Sigmoid colon (tissue), 7 donors: ENCODE results near the gene FLII. TPM values are rescaled to one million over a fixed set of nuclear protein-coding genes. Genes with fewer than 3 reads are reported as not detected.

Experiments
- DNase-seq: peaks from one replicate; pipeline ENCODE4 v3.0.0-alpha.2; 2019
- H3K27ac ChIP-seq, 4 donors: fragments of 200-600 bp; sonication (generic); one replicate each; pipeline ENCODE4 v1.5.1; 2016 to 2019; ENCODE audit warnings: mild to moderate bottlenecking in 1 of 4
- H3K27me3 ChIP-seq, 3 donors: fragments of 200-600 bp; sonication (generic); one replicate each; pipeline ENCODE4 v1.5.1; 2019; ENCODE audit warnings: mild to moderate bottlenecking in 1 of 3
- H3K36me3 ChIP-seq, 4 donors: fragments of 200-600 bp; sonication (generic); one replicate each; pipeline ENCODE4 v1.5.1; 2016 to 2019
- H3K4me1 ChIP-seq, 4 donors: fragments of 200-600 bp; sonication (generic); one replicate each; pipeline ENCODE4 v1.5.1; 2017 to 2019
- H3K4me3 ChIP-seq, 4 donors: fragments of 200-600 bp; sonication (generic); one replicate each; pipeline ENCODE4 v1.5.1; 2017 to 2019; ENCODE audit warnings: mild to moderate bottlenecking in 2 of 4, moderate library complexity in 1 of 4
- H3K9me3 ChIP-seq, 4 donors: fragments of 200-600 bp in 3 of 4; sonication (generic) in 3 of 4; one replicate each; pipeline versions ENCODE4 v1.5.1 to v1.6.1; 2013 to 2019
- EP300 ChIP-seq, 4 donors: sonication (generic); formaldehyde crosslinking; IDR thresholded peaks; one replicate each; pipeline ENCODE4 v1.6.1; 2017; ENCODE audit warnings: antibody characterized with exemption in 4 of 4
- POLR2A ChIP-seq, 2 donors: fragments of 450-650 bp; IDR thresholded peaks; one replicate each; pipeline ENCODE4 v1.6.1; 2016; ENCODE audit warnings: antibody characterized with exemption in 2 of 2, mild to moderate bottlenecking in 2 of 2, moderate library complexity in 2 of 2
- POLR2AphosphoS5 ChIP-seq, 4 donors: sonication (generic); formaldehyde crosslinking; IDR thresholded peaks; one replicate each; pipeline ENCODE4 v1.6.1; 2017; ENCODE audit warnings: antibody characterized with exemption in 4 of 4
- WGBS, 2 donors: extraction: QIAGEN DNeasy Blood & Tissue Kit; methylation state at CpG; one replicate each; pipeline ENCODE4 v1.1.7; 2013; 5-methylcytosine and 5-hydroxymethylcytosine counted together
- intact Hi-C: fragments of 100-400 bp; cut with DNase I; formaldehyde crosslinking; loops from one replicate; pipeline ENCODE4 v1.15.1; 2023
- polyA plus RNA-seq, 3 donors: library from polyadenylated mRNA; stranded (reverse); fragments of 200-250 nt; gene quantifications; one replicate each; pipeline ENCODE4 v1.2.3, GENCODE V29; 2013
- total RNA-seq, 4 donors: library from RNA; depleted of rRNA; stranded (reverse); fragments of >200 nt; gene quantifications; one replicate each; pipeline ENCODE4 v1.1.0, GENCODE V29; 2016
- TF ChIP-seq, protein P1 (sequence below), 4 experiments: fragments of 450-650 bp in 3 of 4; fragments of 200-600 bp in 1 of 4; IDR thresholded peaks; one replicate each; pipeline ENCODE4 v1.5.1; 2016 to 2019; ENCODE audit warnings: antibody characterized with exemption in 4 of 4, mild to moderate bottlenecking in 3 of 4, moderate library complexity in 2 of 4
- donor health status: healthy with polysubstance abuse.
- donor health status: Bipolar disorder and iron deficiency.
- donor health status: healthy.

The FLII gene
- total and polyA plus RNA-seq, 7 donors: 115 to 422 (median 222) TPM

DNA sequence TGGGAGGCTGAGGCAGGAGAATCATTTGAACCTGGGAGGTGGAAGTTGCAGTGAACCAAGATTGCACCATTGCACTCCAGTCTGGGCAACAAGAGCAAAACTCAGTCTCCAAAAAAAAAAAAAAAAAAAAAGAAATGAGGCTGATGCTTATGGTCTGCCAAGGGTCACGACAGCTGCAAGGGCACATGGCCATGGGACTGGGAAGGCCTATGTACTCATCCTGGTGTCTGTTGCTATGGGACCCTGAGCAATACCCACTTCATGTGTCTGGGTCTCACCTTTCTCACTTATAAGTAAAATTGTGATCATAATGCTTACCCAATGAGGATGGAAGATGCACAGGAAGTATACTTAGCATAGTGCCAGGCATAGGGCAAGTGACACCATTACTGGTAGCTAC, 18.5 kb upstream of the FLII start:
- DNase-seq: no peak
- no peaks in the 10 kb centered on the region for H3K4me1 ChIP-seq
- no peak overlapping the region for H3K27ac ChIP-seq
- H3K27me3 ChIP-seq: no peaks in the 10 kb centered on the region
- no peaks in the 10 kb centered on the region for H3K9me3 ChIP-seq
- H3K36me3 ChIP-seq: peaks cover 15 to 84% (median 54%) of the 10 kb centered on the region in 4 donors
- WGBS, 2 donors: 92 to 95% methylated on average over 1 of the region's 1 CpG
- TF ChIP-seq POLR2A (IDR thresholded peaks at IDR 0.05): no peak
- no peak for TF ChIP-seq POLR2AphosphoS5 (IDR thresholded peaks at IDR 0.05)
- TF ChIP-seq, protein P1, sequence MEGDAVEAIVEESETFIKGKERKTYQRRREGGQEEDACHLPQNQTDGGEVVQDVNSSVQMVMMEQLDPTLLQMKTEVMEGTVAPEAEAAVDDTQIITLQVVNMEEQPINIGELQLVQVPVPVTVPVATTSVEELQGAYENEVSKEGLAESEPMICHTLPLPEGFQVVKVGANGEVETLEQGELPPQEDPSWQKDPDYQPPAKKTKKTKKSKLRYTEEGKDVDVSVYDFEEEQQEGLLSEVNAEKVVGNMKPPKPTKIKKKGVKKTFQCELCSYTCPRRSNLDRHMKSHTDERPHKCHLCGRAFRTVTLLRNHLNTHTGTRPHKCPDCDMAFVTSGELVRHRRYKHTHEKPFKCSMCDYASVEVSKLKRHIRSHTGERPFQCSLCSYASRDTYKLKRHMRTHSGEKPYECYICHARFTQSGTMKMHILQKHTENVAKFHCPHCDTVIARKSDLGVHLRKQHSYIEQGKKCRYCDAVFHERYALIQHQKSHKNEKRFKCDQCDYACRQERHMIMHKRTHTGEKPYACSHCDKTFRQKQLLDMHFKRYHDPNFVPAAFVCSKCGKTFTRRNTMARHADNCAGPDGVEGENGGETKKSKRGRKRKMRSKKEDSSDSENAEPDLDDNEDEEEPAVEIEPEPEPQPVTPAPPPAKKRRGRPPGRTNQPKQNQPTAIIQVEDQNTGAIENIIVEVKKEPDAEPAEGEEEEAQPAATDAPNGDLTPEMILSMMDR (IDR thresholded peaks at IDR 0.05): no peak
- no peak for TF ChIP-seq EP300 (IDR thresholded peaks at IDR 0.05)
- no peak overlapping the region for H3K4me3 ChIP-seq
- intact Hi-C loops: no loop called here

- peaks cover 7 to 29% (median 13%) of the 10 kb centered on the region in 4 donors for H3K36me3 ChIP-seq
- no peak for TF ChIP-seq POLR2A (IDR thresholded peaks at IDR 0.05)
- TF ChIP-seq, protein P1 (IDR thresholded peaks at IDR 0.05): no peak
- TF ChIP-seq POLR2AphosphoS5 (IDR thresholded peaks at IDR 0.05): no peak
- TF ChIP-seq EP300 (IDR thresholded peaks at IDR 0.05): no peak
- intact Hi-C loops: no loop called here
Observed at GRCh38 chr17:18270046-18270931, 11.8 kb upstream of the FLII start.

DNA sequence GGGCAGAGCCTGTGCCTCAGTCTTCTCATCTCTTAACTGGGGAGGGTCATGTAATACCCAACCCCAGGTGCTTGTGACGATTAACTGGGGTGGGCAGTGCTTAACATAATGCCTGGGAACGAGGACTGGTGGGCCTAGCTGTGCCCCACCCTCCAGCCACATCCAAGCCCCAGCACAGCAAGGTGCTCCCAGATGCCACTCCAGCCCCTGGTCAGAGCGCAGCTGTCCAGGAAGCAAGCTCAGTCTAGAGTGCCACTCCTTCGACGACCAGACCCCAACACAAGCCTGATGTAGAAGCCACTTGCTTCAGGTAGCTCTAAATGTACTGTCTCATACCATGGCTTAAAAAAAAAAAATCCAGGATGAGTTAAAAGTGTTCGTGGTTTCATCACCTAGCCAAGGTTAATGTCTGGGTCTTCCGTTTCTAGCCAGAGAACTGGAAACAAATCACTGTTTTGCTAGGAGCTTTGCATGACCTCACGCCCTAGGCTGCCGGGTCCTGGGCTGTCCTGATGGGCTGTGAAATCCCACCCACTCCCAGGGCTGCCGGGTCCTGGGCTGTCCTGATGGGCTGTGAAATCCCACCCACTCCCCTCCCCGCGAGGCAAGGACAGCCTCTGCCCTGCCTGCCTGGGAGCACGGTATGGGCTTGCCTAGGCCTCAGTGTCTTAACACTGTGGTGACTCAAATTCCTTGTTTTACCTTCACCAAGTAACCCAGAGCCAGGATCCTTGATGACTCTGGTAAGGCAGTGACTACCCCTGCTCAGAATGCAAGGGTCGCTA, 9.6 kb upstream of the FLII start:
- Histone ChIP-seq H3K4me3 (no peak overlapping the region), H3K27ac (no peak overlapping the region), H3K9me3 (no peaks in the 10 kb centered on the region), H3K36me3 (peaks cover 21 to 33% (median 26%) of the 10 kb centered on the region in 4 donors), H3K27me3 (no peaks in the 10 kb centered on the region), H3K4me1 (peaks cover 0 to under 1% (median 0%) of the 10 kb centered on the region in 4 donors)
- intact Hi-C loops: no loop called here
- TF ChIP-seq EP300 (IDR thresholded peaks at IDR 0.05): no peak
- no peak for TF ChIP-seq POLR2AphosphoS5 (IDR thresholded peaks at IDR 0.05)
- TF ChIP-seq, protein P1 (IDR thresholded peaks at IDR 0.05): no peak
- no peak for TF ChIP-seq POLR2A (IDR thresholded peaks at IDR 0.05)
- 62 to 65% methylated on average over 14 of the region's 14 CpGs for WGBS, 2 donors
- no peak for DNase-seq

More at GRCh38 chr17:18270046-18270931, 11.8 kb upstream of the FLII start:
- H3K4me3 ChIP-seq: no peak overlapping the region
- no peak overlapping the region for H3K27ac ChIP-seq
- no peaks in the 10 kb centered on the region for H3K4me1 ChIP-seq
- WGBS, 2 donors: 87 to 90% methylated on average over 14 of the region's 14 CpGs
- no peaks in the 10 kb centered on the region for H3K9me3 ChIP-seq
- DNase-seq: no peak
- no peaks in the 10 kb centered on the region for H3K27me3 ChIP-seq

- Histone ChIP-seq H3K27me3 (no peaks in the 10 kb centered on the region), H3K9me3 (no peaks in the 10 kb centered on the region), H3K27ac (no peak overlapping the region), H3K4me3 (no peak overlapping the region), H3K4me1 (peaks cover 0 to 8% (median 5%) of the 10 kb centered on the region in 4 donors), H3K36me3 (peaks cover 26 to 33% (median 28%) of the 10 kb centered on the region in 4 donors)
- no peak for DNase-seq
- intact Hi-C loops: no loop called here
- WGBS, 2 donors: 73 to 84% methylated on average over 10 of the region's 10 CpGs
- TF ChIP-seq EP300 (IDR thresholded peaks at IDR 0.05) (no peak), POLR2AphosphoS5 (IDR thresholded peaks at IDR 0.05) (no peak), POLR2A (IDR thresholded peaks at IDR 0.05) (no peak)
Observed at GRCh38 chr17:18267366-18267765, 8.8 kb upstream of the FLII start.
